Tibial nerve (tissue), 4 donors: ENCODE measurements around the gene SLC45A2. TPM values are rescaled to one million over a fixed set of nuclear protein-coding genes. Genes with fewer than 3 reads are reported as not detected.

Source experiments
- DNase-seq, 2 donors: peaks; one replicate each; pipeline ENCODE4 v3.0.0-alpha.2; 2019; ENCODE audit warnings: low spot score in 2 of 2
- H3K27ac ChIP-seq, 4 donors: fragments of 200-600 bp; sonication (generic) in 3 of 4; one replicate each; pipeline ENCODE4 v1.5.1; 2017 to 2019; ENCODE audit warnings: mild to moderate bottlenecking in 1 of 4
- H3K27me3 ChIP-seq, 2 donors: fragments of 200-600 bp; sonication (generic) in 1 of 2; one replicate each; pipeline versions ENCODE4 v1.5.1 to v1.6.0; 2017 to 2019
- H3K36me3 ChIP-seq, 3 donors: fragments of 200-600 bp; sonication (generic); one replicate each; pipeline ENCODE4 v1.5.1; 2018 to 2019
- H3K4me1 ChIP-seq, 4 donors: fragments of 200-600 bp; sonication (generic) in 3 of 4; one replicate each; pipeline ENCODE4 v1.5.1; 2017 to 2019
- H3K4me3 ChIP-seq, 4 donors: fragments of 200-600 bp; sonication (generic) in 3 of 4; one replicate each; pipeline ENCODE4 v1.5.1; 2017 to 2019; ENCODE audit warnings: mild to moderate bottlenecking in 1 of 4, moderate library complexity in 1 of 4
- H3K9me3 ChIP-seq, 4 donors: fragments of 200-600 bp; sonication (generic) in 3 of 4; one replicate each; pipeline ENCODE4 v1.5.1; 2017 to 2019
- CTCF ChIP-seq, 5 experiments: fragments of 200-600 bp in 3 of 5; fragments of 450-650 bp in 2 of 5; sonication (generic) in 3 of 5; IDR thresholded peaks; one replicate each; pipeline ENCODE4 v1.5.1; 2016 to 2019; ENCODE audit warnings: antibody characterized with exemption in 5 of 5, mild to moderate bottlenecking in 3 of 5, moderate library complexity in 2 of 5
- EP300 ChIP-seq, 2 donors: sonication (generic); formaldehyde crosslinking; IDR thresholded peaks; one replicate each; pipeline ENCODE4 v1.6.1; 2017; ENCODE audit warnings: antibody characterized with exemption in 2 of 2, mild to moderate bottlenecking in 1 of 2
- POLR2A ChIP-seq, 2 donors: fragments of 450-650 bp; IDR thresholded peaks; one replicate each; pipeline ENCODE4 v1.6.1; 2017; ENCODE audit warnings: antibody characterized with exemption in 2 of 2, mild to moderate bottlenecking in 2 of 2, moderate library complexity in 2 of 2
- WGBS, 2 donors: methylation state at CpG; one replicate each; pipeline ENCODE4 v1.1.5; 2018; 5-methylcytosine and 5-hydroxymethylcytosine counted together
- total RNA-seq, 4 donors: library from RNA; depleted of rRNA; stranded (reverse); fragments of >200 nt; gene quantifications; one replicate each; pipeline ENCODE4 v1.1.0, GENCODE V29; 2016

The SLC45A2 gene
- total RNA-seq, 4 donors from 2014 or later = not detected

- DNase-seq = no peak
- no peak for TF ChIP-seq EP300 (IDR thresholded peaks at IDR 0.05)
- TF ChIP-seq POLR2A (IDR thresholded peaks at IDR 0.05) = no peak
- no peak for TF ChIP-seq CTCF (IDR thresholded peaks at IDR 0.05)
- H3K27ac ChIP-seq = no peak overlapping the region
- no peaks in the 10 kb centered on the region for H3K9me3 ChIP-seq
- WGBS, 2 donors = 63 to 65% methylated on average over 1 of the region's 1 CpG
- no peaks in the 10 kb centered on the region for H3K27me3 ChIP-seq
- no peak overlapping the region for H3K4me3 ChIP-seq
- H3K36me3 ChIP-seq = peaks cover 0 to 13% (median 0%) of the 10 kb centered on the region in 3 donors
- H3K4me1 ChIP-seq = peaks cover 0 to 17% (median 2%) of the 10 kb centered on the region in 4 donors
These were observed 10.4 kb upstream of the SLC45A2 start for GRCh38 chr5:33994845-33995244.

GRCh38 chr5:33992864-33993263, 8.4 kb upstream of the SLC45A2 start:
- no peak overlapping the region for H3K4me3 ChIP-seq
- H3K36me3 ChIP-seq = peaks cover 0 to 32% (median 0%) of the 10 kb centered on the region in 3 donors
- H3K27ac ChIP-seq = no peak overlapping the region
- no peak for TF ChIP-seq POLR2A (IDR thresholded peaks at IDR 0.05)
- no peak for TF ChIP-seq CTCF (IDR thresholded peaks at IDR 0.05)
- TF ChIP-seq EP300 (IDR thresholded peaks at IDR 0.05) = no peak
- DNase-seq = no peak
- H3K27me3 ChIP-seq = no peaks in the 10 kb centered on the region
- H3K9me3 ChIP-seq = no peaks in the 10 kb centered on the region
- peaks cover 0 to 17% (median 2%) of the 10 kb centered on the region in 4 donors for H3K4me1 ChIP-seq
- WGBS, 2 donors = 69 to 77% methylated on average over 2 of the region's 2 CpGs

GRCh38 chr5:33985447-33985846, 954 bp upstream of the SLC45A2 start:
- Histone ChIP-seq H3K4me1 (peaks cover 0 to 6% (median 0%) of the 10 kb centered on the region in 4 donors), H3K4me3 (no peak overlapping the region), H3K9me3 (no peaks in the 10 kb centered on the region), H3K36me3 (peaks cover 0 to 36% (median 0%) of the 10 kb centered on the region in 3 donors), H3K27ac (no peak overlapping the region), H3K27me3 (no peaks in the 10 kb centered on the region)
- WGBS, 2 donors = 93 to 96% methylated on average over 6 of the region's 6 CpGs
- TF ChIP-seq EP300 (IDR thresholded peaks at IDR 0.05) = no peak
- TF ChIP-seq CTCF (IDR thresholded peaks at IDR 0.05) = no peak
- TF ChIP-seq POLR2A (IDR thresholded peaks at IDR 0.05) = no peak
- DNase-seq = no peak

- Histone ChIP-seq H3K27ac (no peak overlapping the region), H3K4me1 (peaks cover 0 to 6% (median 0%) of the 10 kb centered on the region in 4 donors), H3K9me3 (no peaks in the 10 kb centered on the region), H3K4me3 (no peak overlapping the region), H3K36me3 (peaks cover 0 to 31% (median 0%) of the 10 kb centered on the region in 3 donors), H3K27me3 (no peaks in the 10 kb centered on the region)
- DNase-seq = no peak
- WGBS, 2 donors = 89 to 96% methylated on average over 13 to 15 of the region's 15 CpGs
- TF ChIP-seq CTCF (IDR thresholded peaks at IDR 0.05) (no peak), POLR2A (IDR thresholded peaks at IDR 0.05) (no peak), EP300 (IDR thresholded peaks at IDR 0.05) (no peak)
These were observed 315 bp downstream of the SLC45A2 start for GRCh38 chr5:33984178-33984577.

- no peaks in the 10 kb centered on the region for H3K9me3 ChIP-seq
- H3K4me3 ChIP-seq = no peak overlapping the region
- no peak overlapping the region for H3K27ac ChIP-seq
- 58 to 61% methylated on average over 8 of the region's 8 CpGs for WGBS, 2 donors
- no peak for TF ChIP-seq POLR2A (IDR thresholded peaks at IDR 0.05)
- no peak for TF ChIP-seq CTCF (IDR thresholded peaks at IDR 0.05)
- no peak for TF ChIP-seq EP300 (IDR thresholded peaks at IDR 0.05)
- H3K27me3 ChIP-seq = no peaks in the 10 kb centered on the region
- peaks cover 0 to 7% (median 0%) of the 10 kb centered on the region in 4 donors for H3K4me1 ChIP-seq
- no peak for DNase-seq
- peaks cover 0 to 5% (median 0%) of the 10 kb centered on the region in 3 donors for H3K36me3 ChIP-seq
These were observed 2.9 kb downstream of the SLC45A2 start for GRCh38 chr5:33981408-33982162.
